ENCODE measurements around the gene ARAF.
"Not testable (repeated sequence)": the region's sequence is repeated elsewhere in the genome, so short reads cannot be mapped to it uniquely, and the experiment has no call there.

The ARAF gene

DNA sequence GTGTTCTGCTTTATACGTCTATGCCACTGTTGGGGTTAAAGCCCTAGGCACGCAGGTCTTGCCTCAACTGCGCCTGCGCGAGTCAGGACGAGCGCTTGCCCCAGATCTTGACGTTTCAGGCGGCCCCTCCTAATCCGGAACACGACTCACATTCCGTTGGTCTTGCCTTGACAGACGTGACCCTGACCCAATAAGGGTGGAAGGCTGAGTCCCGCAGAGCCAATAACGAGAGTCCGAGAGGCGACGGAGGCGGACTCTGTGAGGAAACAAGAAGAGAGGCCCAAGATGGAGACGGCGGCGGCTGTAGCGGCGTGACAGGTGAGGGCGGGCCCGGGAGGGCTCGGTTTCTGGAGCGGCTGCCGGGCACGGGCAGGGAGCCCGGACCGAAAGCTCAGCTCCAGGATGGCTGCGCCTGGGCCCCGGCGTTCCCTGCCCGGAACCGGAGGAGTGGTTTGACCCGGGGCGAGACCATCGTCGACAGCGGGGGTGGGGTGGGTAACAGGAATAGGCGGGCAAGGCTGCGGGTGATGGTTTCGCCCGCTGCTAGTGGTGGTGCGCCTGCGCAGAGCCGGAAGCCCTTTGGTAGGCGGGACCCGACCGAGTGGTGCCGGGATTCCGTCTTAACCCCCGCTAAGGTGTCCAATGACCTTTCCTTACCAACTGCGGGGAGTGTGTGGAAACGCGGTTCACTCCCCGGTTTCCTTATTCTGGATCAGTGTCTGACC, at the start of gene ARAF:
ARAF (plus strand) TSS at position 272 of the 725 bp plus-strand sequence. CDS start 1,763 bp downstream, outside the sequence.
- DNase-seq (ENCODE audit: low spot score), result peak; percentile 81

DNA sequence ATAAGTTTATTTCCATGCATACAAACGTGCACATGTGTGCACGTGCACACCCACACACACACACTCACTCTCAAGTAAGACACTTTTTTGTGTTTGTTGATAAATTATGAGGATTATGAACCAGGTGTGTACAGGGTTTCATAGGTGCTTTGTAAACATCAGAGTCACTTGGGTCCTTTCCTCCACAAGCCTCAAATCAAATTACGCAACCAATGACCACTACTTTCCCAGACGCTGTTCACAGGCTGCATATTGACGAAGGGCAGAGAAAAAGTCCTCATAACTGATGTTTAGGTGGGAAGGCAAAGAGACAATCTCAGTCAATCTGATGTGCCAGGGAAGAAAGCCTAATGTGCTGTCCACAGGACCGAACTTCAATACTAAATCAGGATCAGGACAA, 48.6 kb upstream of the ARAF start:
- not testable (repeated sequence) for DNase-seq (ENCODE audit: low spot score)

DNA sequence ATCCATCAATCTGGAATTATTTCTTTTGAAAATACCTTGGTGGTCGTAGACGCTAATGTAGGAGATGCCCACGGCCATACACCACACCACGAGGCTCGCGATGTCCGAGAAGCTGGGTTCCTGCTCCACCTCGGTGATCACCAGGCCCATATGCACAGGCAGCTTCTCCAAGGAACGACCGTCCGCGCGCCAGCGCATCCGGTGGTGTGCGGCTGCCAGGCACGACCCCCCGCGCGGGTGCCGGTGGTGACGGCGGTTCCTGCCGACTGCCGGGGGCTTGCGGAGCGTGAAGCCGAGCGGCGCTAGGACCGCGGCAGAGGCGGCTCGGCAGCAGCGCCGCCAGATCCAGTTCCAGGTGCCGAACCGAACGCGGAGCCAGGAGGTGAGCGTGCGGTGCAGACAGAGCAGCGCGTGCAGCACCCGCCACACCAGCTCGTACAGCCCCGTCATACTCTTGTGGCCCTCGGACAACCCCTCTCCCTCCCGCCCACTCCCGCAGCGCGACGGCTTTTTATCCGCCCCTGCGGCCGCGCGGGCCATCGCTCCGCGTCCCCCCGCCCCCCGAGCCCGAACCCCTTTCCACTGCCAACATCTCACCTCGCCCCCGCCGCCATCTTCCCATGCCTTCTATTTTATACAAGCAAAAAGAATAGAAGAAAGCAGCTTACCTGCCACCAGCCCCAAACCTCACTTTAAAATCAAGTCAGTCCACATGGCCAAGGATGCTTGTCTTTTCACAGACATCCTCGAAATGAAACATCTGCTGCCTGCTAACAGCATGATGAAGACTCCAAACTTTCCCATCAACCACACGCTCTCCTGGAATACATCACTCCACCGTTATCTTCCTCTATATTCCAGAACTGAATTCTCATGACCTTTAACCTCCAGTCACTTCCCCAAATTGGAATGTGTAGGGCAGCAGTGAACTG, 47.7 kb upstream of the ARAF start:
- DNase-seq (ENCODE audit: low spot score), result not testable (repeated sequence)

DNA sequence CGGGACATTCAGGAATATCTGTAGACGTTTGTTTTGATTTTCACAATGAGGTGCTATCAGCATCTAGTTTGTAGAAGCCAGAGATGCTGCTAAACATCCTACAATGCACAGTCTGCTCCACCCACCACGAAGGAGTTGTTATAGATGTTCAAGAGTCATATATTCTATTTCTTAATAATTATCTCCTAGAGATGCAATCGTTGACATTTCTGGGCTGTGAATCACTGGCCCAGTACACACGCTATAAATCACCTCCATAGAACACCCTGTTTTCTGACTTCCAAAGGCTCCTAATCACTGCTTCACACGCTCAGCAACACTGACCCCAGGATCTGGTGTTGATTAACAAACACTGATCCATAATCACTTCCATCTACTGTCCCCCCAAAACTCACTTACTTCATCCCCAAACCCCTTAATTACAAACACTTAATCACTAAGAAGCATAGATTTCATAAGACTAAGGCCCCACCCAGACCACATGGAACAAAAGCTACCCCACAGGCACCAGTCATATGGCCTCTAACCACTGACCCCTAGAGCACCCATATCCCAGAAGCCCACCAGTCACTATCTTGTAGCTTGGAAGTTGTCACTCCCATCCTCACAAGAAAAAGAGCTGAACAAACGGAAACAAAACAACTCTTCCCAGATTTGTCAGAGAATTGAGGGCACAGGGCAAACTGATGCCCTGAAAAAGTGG, 46.3 kb upstream of the ARAF start:
- no peak for DNase-seq (ENCODE audit: low spot score)

DNA sequence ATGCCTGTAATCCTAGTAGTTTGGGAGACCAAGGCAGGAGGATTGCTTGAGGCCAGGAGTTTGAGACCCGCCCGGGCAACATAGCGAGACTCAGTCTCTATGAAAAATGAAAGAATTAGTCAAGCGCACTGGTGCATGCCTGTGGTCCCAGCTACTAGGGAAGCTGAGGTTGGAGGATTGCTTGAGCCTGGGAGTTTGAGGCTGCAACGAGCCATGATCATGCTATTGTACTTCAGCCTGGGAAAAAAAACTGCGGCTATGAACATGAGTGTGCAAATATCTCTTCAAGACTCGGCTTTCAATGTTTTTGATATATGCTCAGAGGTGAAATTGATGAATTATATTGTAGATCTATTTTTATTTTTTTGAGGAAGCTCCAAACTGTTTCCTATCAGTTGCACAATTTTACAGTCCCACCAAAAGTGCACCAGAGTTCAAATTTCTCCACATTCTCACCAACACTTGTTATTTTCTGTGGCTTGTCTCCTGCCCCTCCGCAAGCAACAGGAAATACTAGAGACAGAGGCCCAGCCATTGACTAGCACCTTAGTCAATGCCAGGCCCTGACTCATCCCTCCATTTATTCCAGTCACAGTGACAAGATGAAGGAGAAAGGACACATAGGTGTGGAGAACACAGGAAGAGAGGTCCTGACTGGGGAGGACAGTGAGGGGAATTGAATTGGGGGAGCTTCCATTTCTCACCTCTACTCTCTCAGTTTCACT, 44.9 kb upstream of the ARAF start:
- no peak for DNase-seq (ENCODE audit: low spot score)

- DNase-seq (ENCODE audit: low spot score), result no peak
Observed at GRCh38 chrX:47518144-47518543, 42.9 kb upstream of the ARAF start.

GRCh38 chrX:47523297-47523696, 37.7 kb upstream of the ARAF start:
- peak; percentile 49 for DNase-seq (ENCODE audit: low spot score)

GRCh38 chrX:47523713-47524166, 37.3 kb upstream of the ARAF start:
- DNase-seq (ENCODE audit: low spot score), result no peak

- no peak for DNase-seq (ENCODE audit: low spot score)
Observed at GRCh38 chrX:47529548-47529947, 31.5 kb upstream of the ARAF start.

- no peak for DNase-seq (ENCODE audit: low spot score)
Observed at GRCh38 chrX:47530049-47530448, 31.0 kb upstream of the ARAF start.

DNA sequence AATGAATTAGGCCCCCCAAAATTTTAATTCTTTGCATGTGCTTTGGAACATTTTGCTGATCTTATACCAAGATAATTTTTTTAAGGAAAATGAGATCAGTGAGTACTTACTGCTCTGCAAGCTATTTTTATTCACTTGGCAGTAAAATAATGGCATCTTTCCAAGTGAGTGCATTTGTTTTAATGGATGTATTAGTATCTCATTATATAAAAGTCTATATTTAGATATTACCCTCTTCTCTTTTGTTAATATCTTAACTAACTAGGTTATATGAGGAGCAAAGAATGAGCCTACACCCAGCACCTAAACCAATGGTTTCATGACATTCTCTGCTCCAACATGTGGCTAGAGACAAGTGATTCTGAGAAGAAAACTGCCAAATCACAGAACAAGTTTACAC, 21.1 kb upstream of the ARAF start:
- DNase-seq (ENCODE audit: low spot score), result no peak

DNA sequence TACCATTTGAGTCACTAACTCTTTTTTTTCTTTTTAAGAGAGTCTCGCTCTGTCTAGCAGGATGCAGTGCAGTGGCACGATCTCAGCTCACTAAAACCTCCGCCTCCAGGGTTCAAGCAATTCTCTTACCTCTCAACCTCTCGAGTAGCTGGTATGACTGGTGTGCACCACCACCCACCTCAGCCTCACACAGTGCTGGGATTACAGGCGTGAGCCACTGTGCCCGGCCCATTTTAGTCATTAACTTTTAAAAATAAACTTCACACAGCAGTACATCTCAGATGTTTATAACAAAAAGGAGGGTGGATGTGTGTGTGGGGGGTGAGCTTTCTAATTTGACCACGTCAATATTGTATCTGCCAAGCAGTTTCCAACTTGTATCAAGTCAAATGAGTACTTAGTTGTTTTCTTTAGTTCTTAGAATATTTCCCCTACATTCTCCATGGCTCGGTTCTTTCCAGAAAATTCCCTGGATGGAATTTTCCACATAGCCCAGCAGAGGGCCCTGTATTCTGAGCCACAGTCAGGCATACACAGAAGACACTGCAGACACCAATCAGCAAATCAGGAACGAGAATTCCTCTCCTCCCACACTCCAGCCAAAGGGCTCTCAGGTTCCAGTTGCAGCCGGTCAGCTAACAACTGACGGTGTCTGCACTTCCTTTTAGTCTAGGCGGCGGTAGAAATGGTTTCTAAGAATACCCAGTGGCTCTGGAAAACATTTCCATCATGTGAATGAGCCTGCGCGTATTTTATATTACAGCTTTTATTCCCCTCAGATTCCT, 20.1 kb upstream of the ARAF start:
- DNase-seq (ENCODE audit: low spot score), result peak; percentile 55

GRCh38 chrX:47543496-47543895, 17.5 kb upstream of the ARAF start:
- no peak for DNase-seq (ENCODE audit: low spot score)

- DNase-seq (ENCODE audit: low spot score), result no peak
Observed at GRCh38 chrX:47556045-47556623, 4.9 kb upstream of the ARAF start.

DNA sequence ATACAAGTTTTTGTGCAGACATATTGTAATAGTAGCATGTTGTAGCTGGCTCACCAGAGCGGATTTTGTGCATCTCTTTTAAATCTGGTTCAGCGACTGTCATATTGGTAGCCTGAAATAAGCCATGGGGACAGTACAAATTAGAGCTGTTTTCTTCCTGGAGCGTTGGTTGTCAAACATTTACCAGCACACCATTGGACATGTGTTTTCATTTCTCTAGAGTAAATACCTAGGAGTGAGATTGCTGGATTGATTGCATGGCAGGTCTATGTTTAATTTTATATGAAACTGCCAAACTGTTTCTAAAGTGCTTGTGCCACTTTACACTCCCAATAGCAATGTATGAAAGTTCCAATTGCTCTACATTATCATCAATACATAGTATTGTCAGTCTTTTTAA, 2.6 kb upstream of the ARAF start:
- no peak for DNase-seq (ENCODE audit: low spot score)

GRCh38 chrX:47560179-47560933, 649 bp upstream of the ARAF start:
- DNase-seq (ENCODE audit: low spot score), result no peak

GRCh38 chrX:47561659-47562151, 700 bp downstream of the ARAF start:
- DNase-seq (ENCODE audit: low spot score), result no peak

GRCh38 chrX:47562615-47563243, 1.7 kb downstream of the ARAF start:
- no peak for DNase-seq (ENCODE audit: low spot score)

GRCh38 chrX:47563801-47564315, 2.9 kb downstream of the ARAF start:
- DNase-seq (ENCODE audit: low spot score), result no peak

Measured in HuH-7 (cell line).